ENCODE results near the gene DEPP1. TPM values are rescaled to one million over a fixed set of nuclear protein-coding genes. Genes with fewer than 3 reads are reported as not detected.

The DEPP1 gene
- polyA plus RNA-seq, 3 donors = not detected

DNA sequence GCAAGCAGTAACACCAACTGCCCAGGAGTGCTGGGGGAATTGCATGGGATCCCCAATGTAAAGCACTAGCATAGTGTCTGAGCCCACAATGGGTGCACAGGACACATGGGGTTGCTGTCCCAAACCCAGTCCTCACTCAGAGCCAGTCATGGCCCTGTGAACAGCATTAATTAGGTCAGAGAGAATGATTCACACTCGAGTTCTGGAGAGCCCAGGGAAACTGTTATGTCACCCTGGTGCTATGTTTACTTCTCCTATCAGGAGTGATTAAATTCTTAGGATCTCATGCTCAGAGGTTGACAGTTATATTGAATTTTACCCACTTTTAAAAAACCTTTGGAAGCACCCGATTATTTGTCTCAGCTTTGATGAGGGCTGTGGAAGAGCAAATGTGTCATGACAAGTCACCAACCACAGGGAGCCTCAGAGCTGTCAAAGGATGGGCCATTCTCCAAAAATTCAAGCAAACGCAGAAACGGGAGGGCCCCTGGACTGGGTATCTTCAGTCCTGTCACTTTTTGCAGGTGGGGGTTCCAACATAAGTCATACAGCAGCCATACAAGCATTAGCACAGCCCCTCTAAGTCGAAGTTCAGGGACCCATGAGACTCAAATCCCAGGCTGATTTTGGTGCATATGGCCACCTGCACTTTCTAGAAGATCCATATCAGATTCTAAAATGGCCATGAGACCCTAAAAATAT is 20.3 kb downstream of the DEPP1 start:
- H3K9me3 Mint-ChIP-seq = peaks cover 0 to 4% (median 3%) of the 10 kb centered on the region in 7 donors
- Histone ChIP-seq H3K79me2 (ENCODE audit: insufficient read depth, low read length) (peaks cover 99% of the 10 kb centered on the region), H3K9me3 (replicated peaks in 1 of 2; ENCODE audit: control insufficient read depth in 1 of 2, insufficient read depth in 1 of 2, low read length in 2 of 2) (no peaks in the 10 kb centered on the region), H3K27me3 (ENCODE audit: control insufficient read depth in 2 of 2, insufficient read depth in 2 of 2, low read length in 2 of 2) (no peaks in the 10 kb centered on the region), H3K9ac (ENCODE audit: insufficient read depth, low read length, poor library complexity, severe bottlenecking) (peak overlapping the region; percentile 84), H3K4me2 (replicated peaks; ENCODE audit: extremely low read depth, low read length, poor library complexity, severe bottlenecking) (peak overlapping the region; percentile 99), H3K4me1 (ENCODE audit: control insufficient read depth in 1 of 2, insufficient read depth in 2 of 2, low read length in 2 of 2) (peaks cover 61 to 74% of the 10 kb centered on the region in 2 donors), H2AFZ (ENCODE audit: insufficient read depth, low read depth, low read length, poor library complexity, severe bottlenecking) (no peak overlapping the region), H3K27ac (ENCODE audit: low read depth in 1 of 2, low read length in 2 of 2) (peak overlapping the region; percentile 77 to 81), H3K36me3 (replicated peaks in 1 of 2; ENCODE audit: control insufficient read depth in 1 of 2, insufficient read depth in 2 of 2, low read length in 2 of 2) (peaks cover 12 to 42% of the 10 kb centered on the region in 2 donors), H4K20me1 (ENCODE audit: insufficient read depth, low read length) (peaks cover 81% of the 10 kb centered on the region), H3K4me3 (replicated peaks in 1 of 3; ENCODE audit: low read depth in 2 of 3, low read length in 3 of 3) (peak overlapping the region; percentile 73 to 96 (median 83))
- TF ChIP-seq, protein P1, sequence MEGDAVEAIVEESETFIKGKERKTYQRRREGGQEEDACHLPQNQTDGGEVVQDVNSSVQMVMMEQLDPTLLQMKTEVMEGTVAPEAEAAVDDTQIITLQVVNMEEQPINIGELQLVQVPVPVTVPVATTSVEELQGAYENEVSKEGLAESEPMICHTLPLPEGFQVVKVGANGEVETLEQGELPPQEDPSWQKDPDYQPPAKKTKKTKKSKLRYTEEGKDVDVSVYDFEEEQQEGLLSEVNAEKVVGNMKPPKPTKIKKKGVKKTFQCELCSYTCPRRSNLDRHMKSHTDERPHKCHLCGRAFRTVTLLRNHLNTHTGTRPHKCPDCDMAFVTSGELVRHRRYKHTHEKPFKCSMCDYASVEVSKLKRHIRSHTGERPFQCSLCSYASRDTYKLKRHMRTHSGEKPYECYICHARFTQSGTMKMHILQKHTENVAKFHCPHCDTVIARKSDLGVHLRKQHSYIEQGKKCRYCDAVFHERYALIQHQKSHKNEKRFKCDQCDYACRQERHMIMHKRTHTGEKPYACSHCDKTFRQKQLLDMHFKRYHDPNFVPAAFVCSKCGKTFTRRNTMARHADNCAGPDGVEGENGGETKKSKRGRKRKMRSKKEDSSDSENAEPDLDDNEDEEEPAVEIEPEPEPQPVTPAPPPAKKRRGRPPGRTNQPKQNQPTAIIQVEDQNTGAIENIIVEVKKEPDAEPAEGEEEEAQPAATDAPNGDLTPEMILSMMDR (IDR thresholded peaks at IDR 0.05) = no peak
- H3K4me1 Mint-ChIP-seq = peaks cover 70% of the 10 kb centered on the region
- intact Hi-C loops (cut with micrococcal nuclease) = no loop called here
- H3K27ac Mint-ChIP-seq = peak overlapping the region; percentile 83 to 96 (median 94)
- no CpG with 5 or more reads among the region's 5 CpGs for WGBS (ENCODE audit: insufficient coverage)
- peak overlapping the region; percentile 90 to 99 for H3K4me3 Mint-ChIP-seq
- peaks cover 42 to 53% of the 10 kb centered on the region in 2 donors for H3K36me3 Mint-ChIP-seq
- H3K27me3 Mint-ChIP-seq (ENCODE audit: low read depth in 3 of 3) = peaks cover 0 to 1% (median 0%) of the 10 kb centered on the region in 3 donors
- DNase-seq = peak; percentile 67 to 90 (median 86)

DNA sequence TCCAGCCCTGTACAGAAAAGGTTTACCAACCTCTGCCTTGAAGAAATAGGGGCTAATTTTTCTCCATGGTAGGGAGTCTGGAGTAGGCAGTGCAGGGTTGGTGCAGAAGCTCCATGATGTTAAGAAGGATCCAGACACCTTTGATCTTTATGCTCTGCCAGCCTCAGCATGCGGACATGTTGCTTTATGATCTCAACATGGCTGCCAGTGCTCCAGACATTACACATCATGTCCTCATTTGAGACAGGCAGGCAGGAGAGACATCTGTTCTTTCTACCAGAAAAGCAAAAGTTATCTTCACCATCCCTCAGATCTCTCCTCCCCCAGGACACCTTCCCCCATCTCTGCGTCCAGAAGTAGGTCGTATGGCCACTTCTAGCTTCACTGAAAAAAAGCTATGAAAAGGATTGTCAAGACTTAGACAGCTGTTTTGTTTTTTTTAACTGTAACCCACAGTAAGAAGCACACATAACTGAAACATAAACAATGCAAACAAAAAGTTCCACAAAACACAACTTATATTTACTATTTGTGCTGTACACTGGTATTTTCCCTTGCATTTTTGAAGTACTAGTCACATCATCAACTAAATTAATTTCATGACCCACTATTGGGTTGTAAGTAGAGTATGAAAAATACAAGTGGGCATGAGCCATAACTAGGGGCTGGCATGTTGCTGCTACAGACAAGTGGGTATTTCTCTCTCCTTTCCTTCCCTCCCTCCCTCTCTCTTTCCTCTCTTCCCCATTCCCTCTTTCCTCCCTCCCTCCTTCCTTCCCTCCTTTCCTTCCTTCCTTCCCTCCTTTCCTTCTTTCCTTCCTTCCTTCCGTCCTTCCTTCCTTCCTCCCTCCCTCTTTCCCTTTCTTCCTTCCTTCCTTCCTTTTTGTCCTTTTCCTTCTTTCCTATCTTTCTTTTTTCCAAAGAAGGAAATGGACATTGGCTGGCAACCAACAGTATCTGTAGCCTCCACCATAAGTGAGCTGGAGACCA is 21.6 kb downstream of the DEPP1 start:
- Histone ChIP-seq H3K79me2 (ENCODE audit: insufficient read depth, low read length) (peaks cover 97% of the 10 kb centered on the region), H2AFZ (ENCODE audit: insufficient read depth, low read depth, low read length, poor library complexity, severe bottlenecking) (no peak overlapping the region), H3K36me3 (replicated peaks in 1 of 2; ENCODE audit: control insufficient read depth in 1 of 2, insufficient read depth in 2 of 2, low read length in 2 of 2) (peaks cover 13 to 47% of the 10 kb centered on the region in 2 donors), H3K27ac (ENCODE audit: low read depth in 1 of 2, low read length in 2 of 2) (peak overlapping the region in 1 of 2 donors; percentile 81), H4K20me1 (ENCODE audit: insufficient read depth, low read length) (peaks cover 73% of the 10 kb centered on the region), H3K4me3 (replicated peaks in 1 of 3; ENCODE audit: low read depth in 2 of 3, low read length in 3 of 3) (peak overlapping the region in 1 of 3 experiments; percentile 96), H3K9ac (ENCODE audit: insufficient read depth, low read length, poor library complexity, severe bottlenecking) (no peak overlapping the region), H3K27me3 (ENCODE audit: control insufficient read depth in 2 of 2, insufficient read depth in 2 of 2, low read length in 2 of 2) (no peaks in the 10 kb centered on the region), H3K4me1 (ENCODE audit: control insufficient read depth in 1 of 2, insufficient read depth in 2 of 2, low read length in 2 of 2) (peaks cover 48 to 61% of the 10 kb centered on the region in 2 donors), H3K4me2 (replicated peaks; ENCODE audit: extremely low read depth, low read length, poor library complexity, severe bottlenecking) (peak overlapping the region; percentile 99), H3K9me3 (replicated peaks in 1 of 2; ENCODE audit: control insufficient read depth in 1 of 2, insufficient read depth in 1 of 2, low read length in 2 of 2) (no peaks in the 10 kb centered on the region)
- peaks cover 0 to 1% (median 0%) of the 10 kb centered on the region in 3 donors for H3K27me3 Mint-ChIP-seq (ENCODE audit: low read depth in 3 of 3)
- H3K36me3 Mint-ChIP-seq = peaks cover 43 to 52% of the 10 kb centered on the region in 2 donors
- H3K9me3 Mint-ChIP-seq = peaks cover 0 to 4% (median 3%) of the 10 kb centered on the region in 7 donors
- intact Hi-C loops (cut with micrococcal nuclease) = no loop called here
- peak overlapping the region; percentile 38 to 96 (median 83) for H3K27ac Mint-ChIP-seq
- peaks cover 59% of the 10 kb centered on the region for H3K4me1 Mint-ChIP-seq
- DNase-seq = no peak
- no peak overlapping the region for H3K4me3 Mint-ChIP-seq
- TF ChIP-seq, protein P1 (IDR thresholded peaks at IDR 0.05) = no peak
- WGBS (ENCODE audit: insufficient coverage) = 73% methylated on average over 2 of the region's 4 CpGs
